Natural killer cell (primary cell): Measurements from ENCODE around the gene OLIG3. TPM values are rescaled to one million over a fixed set of nuclear protein-coding genes. Genes with fewer than 3 reads are reported as not detected.

ENCODE experiments used
- ATAC-seq, 3 donors: fragments of 150-1000 bp in 2 of 3; fragments of 200-7000 bp in 1 of 3; cut with Tn5 transposase; 1 replicate in 1 of 3; 2 replicates in 2 of 3; pipeline ENCODE4 v1.10.0; 2021; ENCODE audit warnings: mild to moderate bottlenecking in 2 of 3, moderate library complexity in 2 of 3
- DNase-seq, 2 donors: peaks; one replicate each; pipeline versions ENCODE4 v3.0.0 to v3.0.0-alpha.2; 2013 to 2021; ENCODE audit warnings: mixed read lengths in 1 of 2
- H3K27ac ChIP-seq: one replicate; pipeline ENCODE4 v1.5.1; 2013; ENCODE audit warnings: mild to moderate bottlenecking, low read length
- H3K27me3 ChIP-seq: one replicate; pipeline ENCODE4 v1.6.1; 2013; ENCODE audit warnings: low read length; ENCODE audit not compliant: control insufficient read depth, insufficient read depth
- H3K36me3 ChIP-seq: one replicate; pipeline ENCODE4 v1.6.1; 2013; ENCODE audit warnings: low read length; ENCODE audit not compliant: control insufficient read depth, insufficient read depth
- H3K4me1 ChIP-seq: one replicate; pipeline ENCODE4 v1.6.1; 2013; ENCODE audit warnings: low read length; ENCODE audit not compliant: control insufficient read depth, insufficient read depth
- H3K4me3 ChIP-seq: one replicate; pipeline ENCODE4 v1.5.1; 2013; ENCODE audit warnings: low read length
- H3K9me3 ChIP-seq: one replicate; pipeline ENCODE4 v1.6.1; 2013; ENCODE audit warnings: low read length; ENCODE audit not compliant: control insufficient read depth, insufficient read depth
- H3K27ac Mint-ChIP-seq, 2 donors: one replicate each; pipeline ENCODE4 v1.8.0; 2022; ENCODE audit warnings: mild to moderate bottlenecking in 2 of 2, mixed read lengths in 2 of 2, moderate library complexity in 1 of 2
- H3K27me3 Mint-ChIP-seq, 2 donors: one replicate each; pipeline ENCODE4 v1.8.0; 2022; ENCODE audit warnings: low read depth in 2 of 2, mixed read lengths in 2 of 2
- H3K36me3 Mint-ChIP-seq: one replicate; pipeline ENCODE4 v1.8.0; 2022; ENCODE audit warnings: mixed read lengths
- H3K4me1 Mint-ChIP-seq, 2 donors: one replicate each; pipeline ENCODE4 v1.8.0; 2022; ENCODE audit warnings: mixed read lengths in 2 of 2
- H3K4me3 Mint-ChIP-seq: one replicate; pipeline ENCODE4 v1.8.0; 2022; ENCODE audit warnings: mild to moderate bottlenecking, moderate library complexity, mixed read lengths
- H3K9me3 Mint-ChIP-seq, 2 donors: one replicate each; pipeline ENCODE4 v1.8.0; 2022; ENCODE audit warnings: mixed read lengths in 2 of 2
- CTCF ChIP-seq: fragments of 200-600 bp; IDR thresholded peaks from one replicate; pipeline ENCODE4 v1.8.0; 2022; ENCODE audit warnings: antibody characterized with exemption
- WGBS: methylation state at CpG from one replicate; pipeline ENCODE4 v1.1.7; 2013; ENCODE audit warnings: missing lambda C conversion rate; ENCODE audit not compliant: insufficient coverage; 5-methylcytosine and 5-hydroxymethylcytosine counted together
- intact Hi-C: fragments of 100-400 bp; cut with micrococcal nuclease; formaldehyde crosslinking; loops from one replicate; pipeline ENCODE4 v1.14.2; 2022
- total RNA-seq, 4 donors: library from RNA; stranded (reverse); fragments of 120-200 nt in 1 of 4; gene quantifications; one replicate each; pipeline versions ENCODE4 v1.2.3 to v1.2.4, GENCODE V29; 2013 to 2022

Gene OLIG3
- total RNA-seq, 3 donors from 2014 or later (not counting 1 experiment from before 2014, with no cell fraction given): not detected

DNA sequence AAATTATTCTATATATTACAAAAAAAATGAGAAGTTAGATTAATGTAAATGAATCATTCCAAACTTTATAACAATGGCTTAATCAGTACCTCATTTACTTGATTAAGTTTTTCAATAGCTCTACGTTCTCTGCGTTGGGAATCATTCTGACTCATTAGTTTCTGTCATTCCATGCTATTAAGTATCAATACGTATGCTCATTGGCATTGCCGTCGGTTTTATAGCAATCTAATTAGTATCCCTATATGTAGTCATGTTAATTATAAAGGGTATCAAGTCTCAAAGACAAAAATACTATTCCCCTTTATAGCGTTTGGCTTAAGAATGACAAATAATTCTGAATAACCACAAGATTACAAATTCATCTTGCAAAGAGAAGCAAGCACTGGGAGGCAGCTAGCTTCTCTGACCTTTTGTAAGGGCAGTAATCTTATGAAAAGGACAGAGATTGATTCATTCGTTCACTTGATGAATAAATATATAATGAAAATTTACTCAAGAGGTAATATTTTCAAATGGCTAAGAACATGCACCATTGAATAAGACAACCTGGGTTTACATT lies 41.8 kb downstream of the OLIG3 start:
- intact Hi-C loops: no loop called here
- H3K36me3 Mint-ChIP-seq: peaks cover 7% of the 10 kb centered on the region

GRCh38 chr6:137443901-137444300 lies 50.3 kb downstream of the OLIG3 start:
- TF ChIP-seq CTCF: no peak
- H3K9me3 ChIP-seq: no peaks in the 10 kb centered on the region
- peaks cover 4% of the 10 kb centered on the region for H3K27me3 ChIP-seq
- H3K27ac Mint-ChIP-seq: no peak overlapping the region
- ATAC-seq (no peak), DNase-seq (no peak)
- WGBS: no CpG with 5 or more reads among the region's 1 CpG
- H3K4me3 Mint-ChIP-seq: no peak overlapping the region
- peaks cover 6 to 13% of the 10 kb centered on the region in 2 donors for H3K27me3 Mint-ChIP-seq
- no peak overlapping the region for H3K27ac ChIP-seq
- no peaks in the 10 kb centered on the region for H3K36me3 Mint-ChIP-seq
- H3K4me1 ChIP-seq: no peaks in the 10 kb centered on the region
- no peaks in the 10 kb centered on the region for H3K9me3 Mint-ChIP-seq
- no peak overlapping the region for H3K4me3 ChIP-seq
- H3K4me1 Mint-ChIP-seq: no peaks in the 10 kb centered on the region
- no peaks in the 10 kb centered on the region for H3K36me3 ChIP-seq
- intact Hi-C loops: no loop called here

More for the DNA sequence above, 41.8 kb downstream of the OLIG3 start:
- H3K27ac Mint-ChIP-seq: no peak overlapping the region
- TF ChIP-seq CTCF: no peak
- H3K4me3 Mint-ChIP-seq: no peak overlapping the region
- 100% methylated on average over 2 of the region's 7 CpGs for WGBS
- no peak overlapping the region for H3K27ac ChIP-seq
- no peaks in the 10 kb centered on the region for H3K4me1 ChIP-seq
- ATAC-seq (no peak), DNase-seq (no peak)
- no peaks in the 10 kb centered on the region for H3K4me1 Mint-ChIP-seq
- no peaks in the 10 kb centered on the region for H3K9me3 ChIP-seq
- peaks cover 28 to 41% of the 10 kb centered on the region in 2 donors for H3K27me3 Mint-ChIP-seq
- H3K4me3 ChIP-seq: no peak overlapping the region
- H3K27me3 ChIP-seq: peaks cover 3% of the 10 kb centered on the region
- no peaks in the 10 kb centered on the region for H3K36me3 ChIP-seq
- H3K9me3 Mint-ChIP-seq: no peaks in the 10 kb centered on the region
